Loucy (cell line): ENCODE measurements around the gene PAQR7.

Experiments used
- CTCF ChIP-seq: fragments of 200-600 bp; sonication (generic); conservative IDR thresholded peaks from 2 replicates; pipeline ENCODE4 v1.5.1; 2014; ENCODE audit warnings: mild to moderate bottlenecking, antibody characterized with exemption, low read length
- EZH2phosphoT487 ChIP-seq: fragments of 200-600 bp; IDR thresholded peaks from 2 replicates; pipeline ENCODE4 v1.6.1; 2018; ENCODE audit warnings: antibody characterized with exemption, mild to moderate bottlenecking, moderate library complexity, borderline replicate concordance

- TF ChIP-seq EZH2phosphoT487 (no peak), CTCF (no peak)
Observed at GRCh38 chr1:25912076-25912831, 36.7 kb upstream of the PAQR7 start.
